H1 (cell line): Measurements from ENCODE around the gene AIM2. TPM values are rescaled to one million over a fixed set of nuclear protein-coding genes. Genes with fewer than 3 reads are reported as not detected.

Experiments
- CTCF ChIA-PET: fragments of 300-600 bp; sonication (Branson Sonifier 250); formaldehyde crosslinking; loops from one replicate; lab custom pipeline; 2021; ENCODE audit not compliant: partially characterized antibody; lab: Charles Lee
- POLR2A ChIA-PET: fragments of 300-600 bp; sonication (Branson Sonifier 250); formaldehyde crosslinking; loops from one replicate; lab custom pipeline; 2021; ENCODE audit warnings: inconsistent platforms; ENCODE audit not compliant: partially characterized antibody; lab: Charles Lee
- DNase-seq, 2 experiments: peaks; one replicate each; pipeline versions ENCODE4 v3.0.0 to v3.0.0-alpha.2; 2010 to 2022; ENCODE audit warnings: low spot score in 2 of 2, low read depth in 1 of 2, mixed read lengths in 1 of 2
- FAIRE-seq: peaks from 2 replicates; lab custom pipeline; 2011; peaks lifted over from hg19 to GRCh38; lab: Jason Lieb, UNC
- H2AFZ ChIP-seq: 2 replicates; pipeline ENCODE4 v1.8.1; 2012; ENCODE audit warnings: low read length, inconsistent platforms
- H2AK5ac ChIP-seq: 2 replicates; pipeline ENCODE4 v1.6.1; 2013; ENCODE audit warnings: low read depth, low read length
- H2BK120ac ChIP-seq: replicated peaks from 2 replicates; pipeline ENCODE3; 2013; ENCODE audit warnings: low read depth, low read length, inconsistent platforms
- H2BK12ac ChIP-seq: 2 replicates; pipeline ENCODE4 v1.6.1; 2013; ENCODE audit warnings: low read depth, low read length
- H2BK15ac ChIP-seq: 2 replicates; pipeline ENCODE4 v1.6.1; 2013; ENCODE audit warnings: low read length
- H2BK20ac ChIP-seq: 2 replicates; pipeline ENCODE4 v1.6.1; 2013; ENCODE audit warnings: low read length
- H2BK5ac ChIP-seq: 2 replicates; pipeline ENCODE4 v1.6.1; 2013; ENCODE audit warnings: low read depth, low read length
- H3K14ac ChIP-seq: 2 replicates; pipeline ENCODE4 v1.6.1; 2013; ENCODE audit warnings: inconsistent platforms; ENCODE audit not compliant: insufficient read length
- H3K18ac ChIP-seq: 2 replicates; pipeline ENCODE4 v1.6.1; 2013; ENCODE audit warnings: low read length; ENCODE audit errors: extremely low read depth
- H3K23ac ChIP-seq: 2 replicates; pipeline ENCODE4 v1.6.1; 2013; ENCODE audit warnings: inconsistent platforms; ENCODE audit not compliant: insufficient read length
- H3K23me2 ChIP-seq: 2 replicates; pipeline ENCODE4 v1.6.1; 2013; ENCODE audit warnings: low read depth, low read length
- H3K27ac ChIP-seq: 2 replicates; pipeline ENCODE4 v1.6.1; 2011; ENCODE audit warnings: low read depth, low read length, inconsistent platforms
- H3K27me3 ChIP-seq, 4 experiments: replicated peaks in 1 of 4; 1 replicate in 1 of 4; 2 replicates in 3 of 4; pipeline versions ENCODE4 v1.6.1 to v1.8.1; 2011 to 2013; ENCODE audit warnings: low read length in 3 of 4, mild to moderate bottlenecking in 3 of 4, inconsistent platforms in 2 of 4, mixed read lengths in 2 of 4, moderate library complexity in 1 of 4; ENCODE audit not compliant: control insufficient read depth in 3 of 4, insufficient read depth in 3 of 4; ENCODE audit errors: extremely low read depth in 1 of 4
- H3K36me3 ChIP-seq, 4 experiments: 2 replicates each; pipeline versions ENCODE4 v1.6.1 to v1.8.1; 2011 to 2013; ENCODE audit warnings: mild to moderate bottlenecking in 4 of 4, low read length in 3 of 4, moderate library complexity in 2 of 4, control low read depth in 1 of 4, inconsistent platforms in 1 of 4; ENCODE audit not compliant: insufficient read depth in 4 of 4, control insufficient read depth in 2 of 4
- H3K4ac ChIP-seq: replicated peaks from 2 replicates; pipeline ENCODE3; 2013; ENCODE audit warnings: low read length, low read depth, mixed read lengths, inconsistent platforms; ENCODE audit not compliant: insufficient read length
- H3K4me1 ChIP-seq, 4 experiments: replicated peaks in 1 of 4; 1 replicate in 1 of 4; 2 replicates in 3 of 4; pipeline versions ENCODE4 v1.6.1 to v1.8.1; 2011 to 2013; ENCODE audit warnings: low read length in 3 of 4, inconsistent platforms in 2 of 4, mixed read lengths in 1 of 4; ENCODE audit not compliant: insufficient read depth in 4 of 4, control insufficient read depth in 3 of 4
- H3K4me2 ChIP-seq, 2 experiments: 2 replicates each; pipeline versions ENCODE4 v1.6.1 to v1.8.1; 2011 to 2013; ENCODE audit warnings: low read depth in 2 of 2, low read length in 2 of 2, control low read depth in 1 of 2, inconsistent platforms in 1 of 2, mild to moderate bottlenecking in 1 of 2; ENCODE audit not compliant: insufficient read depth in 1 of 2
- H3K4me3 ChIP-seq, 4 experiments: fragments of 200-600, 300-600 bp in 1 of 4; sonication (generic), shearing (Covaris generic), sonication (Bioruptor Twin) in 1 of 4; 2 replicates each; pipeline versions ENCODE4 v1.5.1 to v1.8.1; 2011 to 2016; ENCODE audit warnings: low read length in 4 of 4, low read depth in 3 of 4, control low read depth in 2 of 4, inconsistent platforms in 2 of 4, mild to moderate bottlenecking in 2 of 4, mixed read lengths in 1 of 4, moderate library complexity in 1 of 4; ENCODE audit not compliant: insufficient read depth in 2 of 4; ENCODE audit errors: extremely low read depth in 1 of 4
- H3K56ac ChIP-seq: replicated peaks from 2 replicates; pipeline ENCODE3; 2013; ENCODE audit warnings: low read depth, mild to moderate bottlenecking, mixed read lengths, low read length, inconsistent platforms; ENCODE audit not compliant: insufficient read length
- H3K79me1 ChIP-seq: 2 replicates; pipeline ENCODE4 v1.6.1; 2013; ENCODE audit warnings: low read depth, low read length, control low read depth
- H3K79me2 ChIP-seq, 2 experiments: 2 replicates each; pipeline versions ENCODE4 v1.6.1 to v1.8.1; 2012 to 2013; ENCODE audit warnings: low read length in 2 of 2, mild to moderate bottlenecking in 2 of 2, inconsistent platforms in 1 of 2; ENCODE audit not compliant: insufficient read depth in 2 of 2, control insufficient read depth in 1 of 2
- H3K9ac ChIP-seq, 4 experiments: replicated peaks in 1 of 4; 1 replicate in 1 of 4; 2 replicates in 3 of 4; pipeline versions ENCODE4 v1.6.1 to v1.8.1; 2011 to 2013; ENCODE audit warnings: low read depth in 3 of 4, low read length in 3 of 4, control low read depth in 2 of 4, mild to moderate bottlenecking in 2 of 4, moderate library complexity in 2 of 4, inconsistent platforms in 1 of 4; ENCODE audit errors: extremely low read depth in 1 of 4
- H3K9me3 ChIP-seq, 2 experiments: 2 replicates each; pipeline versions ENCODE4 v1.6.1 to v1.8.1; 2012 to 2013; ENCODE audit warnings: mild to moderate bottlenecking in 2 of 2, moderate library complexity in 2 of 2, control low read depth in 1 of 2, inconsistent platforms in 1 of 2, low read depth in 1 of 2, low read length in 1 of 2, mixed read lengths in 1 of 2; ENCODE audit not compliant: insufficient read depth in 2 of 2
- H4K20me1 ChIP-seq, 2 experiments: replicated peaks in 1 of 2; 2 replicates each; pipeline versions ENCODE3 to v1.8.1; 2011 to 2013; ENCODE audit warnings: inconsistent platforms in 2 of 2, low read length in 2 of 2, mild to moderate bottlenecking in 1 of 2; ENCODE audit not compliant: insufficient read depth in 2 of 2, control insufficient read depth in 1 of 2
- H4K5ac ChIP-seq: 2 replicates; pipeline ENCODE4 v1.6.1; 2013; ENCODE audit warnings: low read length, low read depth, mixed read lengths, inconsistent platforms; ENCODE audit not compliant: insufficient read length
- H4K8ac ChIP-seq: 2 replicates; pipeline ENCODE4 v1.8.0; 2013; ENCODE audit warnings: mild to moderate bottlenecking, moderate library complexity, low read length, inconsistent platforms; ENCODE audit not compliant: insufficient read depth; ENCODE audit errors: extremely low read depth
- H4K91ac ChIP-seq: replicated peaks from 2 replicates; pipeline ENCODE3; 2013; ENCODE audit warnings: low read length, mixed read lengths, inconsistent platforms; ENCODE audit not compliant: insufficient read length
- CBX8 ChIP-seq: fragments of 300-800, 300-1000 bp; sonication (generic); IDR thresholded peaks from 2 replicates; pipeline ENCODE4 v1.7.1; 2016; ENCODE audit warnings: low read depth, low read length, borderline replicate concordance
- RNF2 ChIP-seq: fragments of 200-900, 300-1000 bp; sonication (generic); IDR thresholded peaks from 2 replicates; pipeline ENCODE4 v1.7.1; 2016; ENCODE audit warnings: borderline replicate concordance, low read depth, mild to moderate bottlenecking, antibody characterized with exemption, low read length; ENCODE audit not compliant: poor library complexity, severe bottlenecking; ENCODE audit errors: missing control alignments
- YY1 ChIP-seq: IDR thresholded peaks from 2 replicates; pipeline ENCODE4 v1.6.1; 2011; ENCODE audit warnings: low read depth, mild to moderate bottlenecking, low read length
- WGBS, 2 experiments: shearing (Covaris generic) in 1 of 2; methylation state at CpG; one replicate each; pipeline versions ENCODE4 v1.1.6 to v1.1.7; 2013 to 2015; ENCODE audit warnings: low lambda C conversion rate in 2 of 2, mixed read lengths in 2 of 2, inconsistent platforms in 1 of 2, low coverage in 1 of 2, missing lambda C conversion rate in 1 of 2; ENCODE audit not compliant: insufficient replicate concordance in 2 of 2, insufficient coverage in 1 of 2, insufficient read length in 1 of 2; ENCODE audit errors: extremely low coverage in 1 of 2, missing lambda C conversion rate in 1 of 2; 5-methylcytosine and 5-hydroxymethylcytosine counted together
- polyA plus RNA-seq, 7 experiments: library from polyadenylated mRNA; depleted of rRNA in 3 of 7; stranded (reverse) in 5 of 7; unstranded in 2 of 7; fragments of >200 nt in 5 of 7; fragments of 200-250 nt in 2 of 7; gene quantifications; 1 replicate in 5 of 7; 2 replicates in 1 of 7; 4 replicates in 1 of 7; pipeline versions ENCODE4 v1.2.1 to v1.2.3, GENCODE V29; 2011 to 2013; ENCODE audit warnings: missing spikeins in 2 of 7, mixed read lengths in 2 of 7
- total RNA-seq: library from RNA; stranded (reverse); fragmentation: NEBNext Ultra II Directional; extraction: Animal tissue kit (Norgen Biotek cat#: 25700); gene quantifications from 2 replicates; pipeline ENCODE4 v1.2.1, GENCODE V29; 2021

AIM2 gene
- total and polyA plus RNA-seq, 2 of the 8 experiments (the other 6 are each of a cell fraction or from before 2014, with no cell fraction given), result 0.21 to 2.1 TPM

GRCh38 chr1:159091180-159091560 lies 14.6 kb upstream of the AIM2 start:
- FAIRE-seq (no peak), DNase-seq (no peak)
- no peak overlapping the region for H2AFZ ChIP-seq
- no peak overlapping the region for H2BK12ac ChIP-seq
- H2BK120ac ChIP-seq, result no peak overlapping the region
- TF ChIP-seq YY1 (no peak), CBX8 (no peak), RNF2 (no peak)
- no peaks in the 10 kb centered on the region for H3K23me2 ChIP-seq
- H3K27ac ChIP-seq, result no peak overlapping the region
- no peak overlapping the region for H2BK5ac ChIP-seq
- no peak overlapping the region for H4K5ac ChIP-seq
- no peak overlapping the region for H3K4me3 ChIP-seq
- no peak overlapping the region for H3K4ac ChIP-seq
- no peaks in the 10 kb centered on the region for H3K4me1 ChIP-seq
- no peaks in the 10 kb centered on the region for H3K79me2 ChIP-seq
- CTCF ChIA-PET, result interaction anchor here (0.6 to 3.4 kb wide), 4 partner anchors 11 to 408 kb away, joined by 3 to 23 read pairs (median 12); partner anchors contain the start of gene AIM2
- POLR2A ChIA-PET, result no interaction called here
- H3K9ac ChIP-seq, result no peak overlapping the region
- no peak overlapping the region for H4K8ac ChIP-seq
- no peak overlapping the region for H2AK5ac ChIP-seq
- no peak overlapping the region for H3K4me2 ChIP-seq
- H3K27me3 ChIP-seq, result no peaks in the 10 kb centered on the region
- WGBS, 2 experiments, result 85% methylated on average over 2 of the region's 2 CpGs; no CpG with 5 or more reads in 1 of the 2 experiments
- no peaks in the 10 kb centered on the region for H3K79me1 ChIP-seq
- no peak overlapping the region for H3K56ac ChIP-seq
- H3K23ac ChIP-seq, result no peak overlapping the region
- no peaks in the 10 kb centered on the region for H4K20me1 ChIP-seq
- no peak overlapping the region for H3K18ac ChIP-seq
- no peaks in the 10 kb centered on the region for H3K36me3 ChIP-seq
- H3K14ac ChIP-seq, result no peak overlapping the region
- no peak overlapping the region for H2BK15ac ChIP-seq
- H2BK20ac ChIP-seq, result no peak overlapping the region
- no peaks in the 10 kb centered on the region for H3K9me3 ChIP-seq
- H4K91ac ChIP-seq, result no peak overlapping the region
